Adrenal gland (tissue), 19 donors: ENCODE data around the gene POLR3E. TPM values are rescaled to one million over a fixed set of nuclear protein-coding genes. Genes with fewer than 3 reads are reported as not detected.

Experiments
- DNase-seq, 7 donors: peaks; one replicate each; pipeline ENCODE4 v3.0.0-alpha.2; 2019 to 2020
- H3K27ac ChIP-seq, 5 donors: fragments of 200-600 bp; sonication (generic) in 4 of 5; 1 replicate in 3 of 5; 2 replicates in 2 of 5; pipeline versions ENCODE4 v1.5.1 to v1.8.0; 2016 to 2020; ENCODE audit warnings: mild to moderate bottlenecking in 1 of 5
- H3K27me3 ChIP-seq: fragments of 200-600 bp; 2 replicates; pipeline ENCODE4 v1.8.0; 2021
- H3K36me3 ChIP-seq, 2 donors: fragments of 200-600 bp; replicated peaks in 1 of 2; 1 replicate in 1 of 2; 2 replicates in 1 of 2; pipeline versions ENCODE4 v1.5.1 to v1.8.0; 2018 to 2022
- H3K4me1 ChIP-seq, 2 donors: fragments of 200-600 bp; replicated peaks in 1 of 2; 1 replicate in 1 of 2; 2 replicates in 1 of 2; pipeline versions ENCODE4 v1.5.1 to v1.8.0; 2018 to 2021
- H3K4me3 ChIP-seq, 4 donors: fragments of 200-600 bp; sonication (generic) in 3 of 4; one replicate each; pipeline ENCODE4 v1.5.1; 2016 to 2018
- H3K9me3 ChIP-seq, 3 donors: fragments of 200-600 bp; sonication (generic) in 1 of 3; replicated peaks in 1 of 3; 1 replicate in 2 of 3; 2 replicates in 1 of 3; pipeline versions ENCODE4 v1.5.1 to v1.8.0; 2016 to 2021
- POLR2A ChIP-seq, 2 donors: fragments of 450-650 bp; IDR thresholded peaks; one replicate each; pipeline ENCODE4 v1.6.1; 2017; ENCODE audit warnings: antibody characterized with exemption in 2 of 2, mild to moderate bottlenecking in 2 of 2, moderate library complexity in 1 of 2
- WGBS, 4 donors: extraction: QIAGEN DNeasy Blood & Tissue Kit in 2 of 4; methylation state at CpG; one replicate each; pipeline versions ENCODE4 v1.1.5 to v1.1.7; 2013 to 2017; 5-methylcytosine and 5-hydroxymethylcytosine counted together
- intact Hi-C, 2 donors: fragments of 100-400 bp; cut with DNase I; formaldehyde crosslinking; loops; one replicate each; pipeline versions ENCODE4 v1.14.1 to v1.15.0; 2022 to 2023
- long read RNA-seq, 10 donors: library from polyadenylated mRNA in 3 of 10; unstranded in 2 of 10; stranded (forward) in 1 of 10; transcript quantifications; one replicate each; pipeline ENCODE4 v2.0.0 and lab custom pipeline, GENCODE V29; 2021 to 2026
- polyA plus RNA-seq, 3 donors: library from polyadenylated mRNA; stranded (reverse); fragments of 200-250 nt in 2 of 3; fragments of 350-450 nt in 1 of 3; fragmentation: Illumina TruSeq in 1 of 3; extraction: RNeasy Lipid Tissue Mini Kit (QIAGEN cat#74804) in 1 of 3; gene quantifications; one replicate each; pipeline ENCODE4 v1.2.3, GENCODE V29; 2013 to 2014
- total RNA-seq, 9 donors: library from RNA; depleted of rRNA in 4 of 9; stranded (reverse); fragments of >200 nt in 4 of 9; fragments of 120-200 nt in 1 of 9; fragmentation: NEBNext Ultra II Directional in 1 of 9; extraction: Animal tissue kit (Norgen Biotek cat#: 25700) in 1 of 9; gene quantifications; one replicate each; pipeline versions ENCODE4 v1.1.0 to v1.2.4, GENCODE V29; 2013 to 2023
- TF ChIP-seq, protein P1 (sequence below), 6 experiments: fragments of 450-650 bp in 4 of 6; fragments of 200-600 bp in 2 of 6; sonication (generic) in 1 of 6; IDR thresholded peaks; 1 replicate in 5 of 6; 2 replicates in 1 of 6; pipeline versions ENCODE4 v1.5.1 to v1.8.0; 2016 to 2021; ENCODE audit warnings: antibody characterized with exemption in 6 of 6, mild to moderate bottlenecking in 2 of 6, moderate library complexity in 1 of 6
- donor health status: healthy with polysubstance abuse.
- donor health status: Bipolar disorder and iron deficiency.
- donor health status: DM: yes; HTN: yes; CAD: no.
- donor health status: DM: no; HTN: no; CAD: no.
- donor health status: DM: no; HTN: no; CAD: no.
- donor health status: DM: yes; HTN: yes; CAD: no.

Gene POLR3E, protein sequence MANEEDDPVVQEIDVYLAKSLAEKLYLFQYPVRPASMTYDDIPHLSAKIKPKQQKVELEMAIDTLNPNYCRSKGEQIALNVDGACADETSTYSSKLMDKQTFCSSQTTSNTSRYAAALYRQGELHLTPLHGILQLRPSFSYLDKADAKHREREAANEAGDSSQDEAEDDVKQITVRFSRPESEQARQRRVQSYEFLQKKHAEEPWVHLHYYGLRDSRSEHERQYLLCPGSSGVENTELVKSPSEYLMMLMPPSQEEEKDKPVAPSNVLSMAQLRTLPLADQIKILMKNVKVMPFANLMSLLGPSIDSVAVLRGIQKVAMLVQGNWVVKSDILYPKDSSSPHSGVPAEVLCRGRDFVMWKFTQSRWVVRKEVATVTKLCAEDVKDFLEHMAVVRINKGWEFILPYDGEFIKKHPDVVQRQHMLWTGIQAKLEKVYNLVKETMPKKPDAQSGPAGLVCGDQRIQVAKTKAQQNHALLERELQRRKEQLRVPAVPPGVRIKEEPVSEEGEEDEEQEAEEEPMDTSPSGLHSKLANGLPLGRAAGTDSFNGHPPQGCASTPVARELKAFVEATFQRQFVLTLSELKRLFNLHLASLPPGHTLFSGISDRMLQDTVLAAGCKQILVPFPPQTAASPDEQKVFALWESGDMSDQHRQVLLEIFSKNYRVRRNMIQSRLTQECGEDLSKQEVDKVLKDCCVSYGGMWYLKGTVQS
- total RNA-seq (10 to 100 TPM; 43.8 to 99.4 (median 54.3) TPM), polyA plus RNA-seq (10 to 100 TPM; 46.5 to 91.0 (median 47.7) TPM)
- long read RNA-seq, donor 1, full-length matches to known transcripts = 11 of 25 reads
- long read RNA-seq, donor 1, partial matches to known transcripts = 14 of 25 reads
- long read RNA-seq, donor 1, other reads (novel, unspliced or antisense) = 0 of 25 reads
- long read RNA-seq, donor 2, full-length matches to known transcripts = 8 of 24 reads
- long read RNA-seq, donor 2, partial matches to known transcripts = 16 of 24 reads
- long read RNA-seq, donor 2, other reads (novel, unspliced or antisense) = 0 of 24 reads
- long read RNA-seq, donor 3, partial matches to known transcripts = 6 of 10 reads
- long read RNA-seq, donor 3, other reads (novel, unspliced or antisense) = 0 of 10 reads
- long read RNA-seq, donor 4, partial matches to known transcripts = 2 of 9 reads
- long read RNA-seq, donor 4, other reads (novel, unspliced or antisense) = 1 of 9 reads
- long read RNA-seq, donor 5, transcript POLR3E-201 (21 exons, 3,697 nt) = major isoform, 47 of 63 reads
- long read RNA-seq, donor 5, partial matches to known transcripts = 4 of 63 reads
- long read RNA-seq, donor 5, other reads (novel, unspliced or antisense) = 9 of 63 reads
- long read RNA-seq, donor 6, partial matches to known transcripts = 2 of 7 reads
- long read RNA-seq, donor 6, other reads (novel, unspliced or antisense) = 2 of 7 reads
- long read RNA-seq, donor 7, transcript POLR3E-213 (2 exons, 1,549 nt) = major isoform, 5 of 7 reads
- long read RNA-seq, donor 7, partial matches to known transcripts = 0 of 7 reads
- long read RNA-seq, donor 7, other reads (novel, unspliced or antisense) = 0 of 7 reads
- long read RNA-seq, donor 8, transcript POLR3E-201 (21 exons, 3,697 nt) = major isoform, 8 of 23 reads
- long read RNA-seq, donor 8, transcript POLR3E-213 (2 exons, 1,549 nt) = minor isoform, 5 of 23 reads
- long read RNA-seq, donor 8, partial matches to known transcripts = 8 of 23 reads
- long read RNA-seq, donor 8, other reads (novel, unspliced or antisense) = 0 of 23 reads
- long read RNA-seq, donor 9, full-length matches to known transcripts = 14 of 19 reads
- long read RNA-seq, donor 9, partial matches to known transcripts = 5 of 19 reads
- long read RNA-seq, donor 9, other reads (novel, unspliced or antisense) = 0 of 19 reads
- long read RNA-seq, donor 10, full-length matches to known transcripts = 8 of 8 reads
- long read RNA-seq, donor 10, partial matches to known transcripts = 0 of 8 reads
- long read RNA-seq, donor 10, other reads (novel, unspliced or antisense) = 0 of 8 reads

DNA sequence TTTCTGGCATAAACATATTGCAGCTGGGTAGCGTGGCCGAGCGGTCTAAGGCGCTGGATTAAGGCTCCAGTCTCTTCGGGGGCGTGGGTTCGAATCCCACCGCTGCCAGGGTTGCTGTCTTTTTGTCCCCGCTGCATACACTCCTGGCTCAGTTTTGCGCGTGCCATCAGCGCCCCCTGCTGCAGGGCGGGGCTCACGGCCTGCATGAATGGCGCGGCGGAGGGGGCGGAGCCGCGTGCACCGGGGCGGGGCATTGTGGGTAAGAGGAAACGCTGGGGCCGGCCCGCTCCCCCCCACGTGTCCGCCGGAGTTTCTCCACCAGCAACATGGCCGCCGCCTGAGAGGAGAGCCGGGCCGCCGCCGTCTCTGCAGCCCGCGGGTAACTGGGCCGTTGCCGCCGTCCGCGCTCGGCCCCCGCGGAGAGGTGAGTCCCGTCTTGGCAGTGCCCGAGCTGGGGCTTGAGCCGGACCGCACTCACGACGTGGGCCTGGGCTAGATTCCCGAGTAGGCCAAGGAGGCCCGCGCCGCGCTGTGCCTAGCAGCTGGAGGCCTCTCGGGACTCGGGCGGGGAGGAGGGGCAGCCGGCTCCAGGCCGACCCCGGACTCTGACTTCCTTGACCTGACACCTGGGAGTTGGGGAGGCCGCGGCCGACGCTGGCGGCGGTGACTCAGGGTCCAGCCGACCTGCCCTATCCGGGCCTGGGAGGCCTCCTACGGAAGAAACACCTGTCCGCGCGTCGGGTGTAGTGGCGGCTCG lies at the start of gene POLR3E:
Gene POLR3E, plus strand, starts transcription at position 296 of the 757 bp plus-strand sequence. CDS start 5,560 bp downstream, outside the sequence.
- Histone ChIP-seq H3K4me3 (peak within 1 kb of the TSS; percentile 39 to 85 (median 63)), H3K9me3 (no peaks in the 10 kb centered on the region), H3K27ac (peak within 1 kb of the TSS; percentile 85 to 97 (median 96)), H3K4me1 (peaks cover 9 to 22% of the 10 kb centered on the region in 2 donors), H3K36me3 (peaks cover 0 to 3% of the 10 kb centered on the region in 2 donors), H3K27me3 (no peaks in the 10 kb centered on the region)
- peak; percentile 98 to 100 (median 99) for DNase-seq
- peak; percentile 59 to 84 for TF ChIP-seq POLR2A (IDR thresholded peaks at IDR 0.05)
- TF ChIP-seq, protein P1, sequence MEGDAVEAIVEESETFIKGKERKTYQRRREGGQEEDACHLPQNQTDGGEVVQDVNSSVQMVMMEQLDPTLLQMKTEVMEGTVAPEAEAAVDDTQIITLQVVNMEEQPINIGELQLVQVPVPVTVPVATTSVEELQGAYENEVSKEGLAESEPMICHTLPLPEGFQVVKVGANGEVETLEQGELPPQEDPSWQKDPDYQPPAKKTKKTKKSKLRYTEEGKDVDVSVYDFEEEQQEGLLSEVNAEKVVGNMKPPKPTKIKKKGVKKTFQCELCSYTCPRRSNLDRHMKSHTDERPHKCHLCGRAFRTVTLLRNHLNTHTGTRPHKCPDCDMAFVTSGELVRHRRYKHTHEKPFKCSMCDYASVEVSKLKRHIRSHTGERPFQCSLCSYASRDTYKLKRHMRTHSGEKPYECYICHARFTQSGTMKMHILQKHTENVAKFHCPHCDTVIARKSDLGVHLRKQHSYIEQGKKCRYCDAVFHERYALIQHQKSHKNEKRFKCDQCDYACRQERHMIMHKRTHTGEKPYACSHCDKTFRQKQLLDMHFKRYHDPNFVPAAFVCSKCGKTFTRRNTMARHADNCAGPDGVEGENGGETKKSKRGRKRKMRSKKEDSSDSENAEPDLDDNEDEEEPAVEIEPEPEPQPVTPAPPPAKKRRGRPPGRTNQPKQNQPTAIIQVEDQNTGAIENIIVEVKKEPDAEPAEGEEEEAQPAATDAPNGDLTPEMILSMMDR (IDR thresholded peaks at IDR 0.05) = peak; percentile 68 to 98 (median 93)
- WGBS, 4 donors = 0 to 1% (median 0%) methylated on average over 6 to 76 of the region's 76 CpGs
- intact Hi-C loops = loop anchor here (2.0 to 10.0 kb wide), 3 partner anchors 100 to 292 kb away; partner anchors contain the start of genes MOSMO (in 1 of the 2) and PDZD9 (in 1 of the 2)

DNA sequence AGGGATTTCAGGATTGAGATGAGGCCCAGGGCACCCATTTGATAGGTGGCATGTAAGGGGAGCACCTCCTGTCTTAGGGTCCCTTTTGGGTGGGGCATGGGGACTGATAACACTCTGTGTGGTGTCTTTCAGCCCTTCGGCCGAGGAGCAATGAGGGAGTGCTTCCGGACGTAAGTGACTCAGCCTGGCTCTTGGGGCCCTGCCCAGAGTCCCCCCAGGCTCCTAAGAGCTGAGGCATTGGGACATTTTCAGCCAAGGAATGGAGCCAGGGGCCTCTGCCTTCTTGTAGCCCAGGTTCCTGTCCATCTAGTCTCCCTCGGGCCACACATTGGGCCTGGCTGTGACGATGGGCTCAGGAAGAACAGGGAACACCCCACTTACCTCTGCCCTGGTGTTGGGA lies 46.7 kb upstream of the POLR3E start:
- peak in 3 of 7 donors; percentile 24 to 36 (median 25) for DNase-seq
- 81 to 91% (median 88%) methylated on average over 4 to 6 of the region's 6 CpGs for WGBS, 4 donors
- H3K27ac ChIP-seq = no peak overlapping the region
- TF ChIP-seq, protein P1 (IDR thresholded peaks at IDR 0.05) = no peak
- no peak for TF ChIP-seq POLR2A (IDR thresholded peaks at IDR 0.05)
- no peaks in the 10 kb centered on the region for H3K27me3 ChIP-seq
- no peaks in the 10 kb centered on the region for H3K4me1 ChIP-seq
- intact Hi-C loops = no loop called here
- peaks cover 0 to 34% of the 10 kb centered on the region in 2 donors for H3K36me3 ChIP-seq
- H3K9me3 ChIP-seq = peaks cover 0 to 2% (median 0%) of the 10 kb centered on the region in 3 donors
- H3K4me3 ChIP-seq = no peak overlapping the region

DNA sequence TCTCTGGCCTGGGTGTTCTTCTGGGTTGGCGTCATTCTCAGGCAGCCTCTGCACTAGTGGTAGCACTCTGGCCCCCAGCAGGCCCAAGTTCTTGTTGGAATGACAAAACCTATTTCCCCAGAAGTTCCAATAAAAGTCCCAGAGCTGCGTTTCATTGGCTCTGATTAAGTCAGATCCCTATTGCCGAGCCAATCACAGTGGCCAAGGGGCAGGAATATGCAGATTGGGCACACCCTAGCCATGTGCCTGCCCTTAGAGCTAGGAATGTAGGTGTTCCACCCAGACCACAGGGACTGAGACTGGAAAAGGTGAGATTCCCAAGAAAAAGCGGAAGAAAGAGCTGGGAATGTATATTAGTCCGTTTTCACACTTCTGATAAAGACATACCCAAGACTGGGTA lies 44.9 kb upstream of the POLR3E start:
- Histone ChIP-seq H3K27ac (no peak overlapping the region), H3K9me3 (peaks cover 0 to 2% (median 0%) of the 10 kb centered on the region in 3 donors), H3K4me3 (no peak overlapping the region), H3K4me1 (no peaks in the 10 kb centered on the region), H3K27me3 (no peaks in the 10 kb centered on the region), H3K36me3 (peaks cover 0 to 35% of the 10 kb centered on the region in 2 donors)
- no peak for TF ChIP-seq POLR2A (IDR thresholded peaks at IDR 0.05)
- TF ChIP-seq, protein P1 (IDR thresholded peaks at IDR 0.05) = no peak
- intact Hi-C loops = no loop called here
- DNase-seq = no peak
- 78 to 96% (median 87%) methylated on average over 5 of the region's 5 CpGs for WGBS, 4 donors
